Kasumi-1 (cell line): ENCODE data around the gene B4GALNT1.
"Not testable (repeated sequence)": the region's sequence is repeated elsewhere in the genome, so short reads cannot be mapped to it uniquely, and the experiment has no call there.

Source experiments
- DNase-seq, 2 experiments: peaks; one replicate each; lab custom pipeline; 2025; lab: John Stamatoyannopoulos, UW

Gene B4GALNT1

GRCh38 chr12:57637364-57637763 is 4.4 kb upstream of the B4GALNT1 start:
- DNase-seq = peak; percentile 11 to 48

GRCh38 chr12:57636731-57637130 is 3.7 kb upstream of the B4GALNT1 start:
- not testable (repeated sequence) for DNase-seq

GRCh38 chr12:57632073-57632957 is 686 bp downstream of the B4GALNT1 start:
- DNase-seq = no peak

- DNase-seq = no peak
These were observed 1.4 kb downstream of the B4GALNT1 start for GRCh38 chr12:57631566-57632072.

- no peak for DNase-seq
These were observed 2.0 kb downstream of the B4GALNT1 start for GRCh38 chr12:57630891-57631433.

GRCh38 chr12:57629897-57630471 is 3.0 kb downstream of the B4GALNT1 start:
- no peak for DNase-seq

GRCh38 chr12:57628280-57629191 is 4.5 kb downstream of the B4GALNT1 start:
- no peak for DNase-seq

GRCh38 chr12:57627501-57628279 is 5.3 kb downstream of the B4GALNT1 start:
- DNase-seq = no peak

GRCh38 chr12:57626921-57627445 is 6.0 kb downstream of the B4GALNT1 start:
- no peak for DNase-seq

GRCh38 chr12:57626111-57626920 is 6.7 kb downstream of the B4GALNT1 start:
- no peak for DNase-seq

GRCh38 chr12:57625261-57626032 is 7.6 kb downstream of the B4GALNT1 start:
- no peak for DNase-seq

GRCh38 chr12:57624441-57625220 is 8.4 kb downstream of the B4GALNT1 start:
- DNase-seq = no peak

- DNase-seq = no peak
These were observed 9.1 kb downstream of the B4GALNT1 start for GRCh38 chr12:57623811-57624390.

GRCh38 chr12:57623385-57623784 is 9.6 kb downstream of the B4GALNT1 start:
- no peak for DNase-seq

- DNase-seq = no peak
These were observed 10.4 kb downstream of the B4GALNT1 start for GRCh38 chr12:57622293-57623245.

GRCh38 chr12:57621497-57622292 is 11.3 kb downstream of the B4GALNT1 start:
- peak; percentile 31 to 38 for DNase-seq
